Measurements from ENCODE around the gene CSTPP1. TPM values are rescaled to one million over a fixed set of nuclear protein-coding genes. Genes with fewer than 3 reads are reported as not detected.

CSTPP1 gene
- total and polyA plus RNA-seq, 2 of the 4 experiments (the other 2 are of a cell fraction), result 22.0 to 35.7 TPM

- 0 out of 2 replicates have a peak, but pooled peaks have one; percentile 56 for TF ChIP-seq CHD1 (IDR thresholded peaks at IDR 0.05; ENCODE audit: low read depth, low read length)
- no peak for TF ChIP-seq ELK1 (IDR thresholded peaks at IDR 0.05; ENCODE audit: borderline replicate concordance, low read depth, low read length)
Measured at GRCh38 chr11:47152953-47153950, 216.7 kb downstream of the CSTPP1 start (continued).
